ENCODE results near the gene KDF1.

DNA sequence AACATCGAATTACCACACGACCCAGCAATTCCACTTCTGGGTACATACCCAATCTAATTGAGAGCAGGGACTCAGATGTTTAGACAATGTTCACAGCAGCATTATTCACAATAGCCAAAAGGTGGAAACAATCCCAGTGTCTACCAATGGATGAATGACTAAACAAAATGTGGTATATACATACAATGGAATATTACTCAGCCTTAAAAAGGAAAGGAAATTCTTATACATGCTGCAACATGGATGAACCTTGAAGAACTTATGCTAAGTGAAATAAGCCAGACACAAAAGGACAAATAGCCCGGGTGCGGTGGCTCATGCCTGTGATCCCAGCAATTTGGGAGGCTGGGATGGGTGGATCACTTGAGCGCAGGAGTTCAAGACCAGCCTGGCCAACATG is 6.9 kb downstream of the KDF1 start:
- TF ChIP-seq, protein P1, sequence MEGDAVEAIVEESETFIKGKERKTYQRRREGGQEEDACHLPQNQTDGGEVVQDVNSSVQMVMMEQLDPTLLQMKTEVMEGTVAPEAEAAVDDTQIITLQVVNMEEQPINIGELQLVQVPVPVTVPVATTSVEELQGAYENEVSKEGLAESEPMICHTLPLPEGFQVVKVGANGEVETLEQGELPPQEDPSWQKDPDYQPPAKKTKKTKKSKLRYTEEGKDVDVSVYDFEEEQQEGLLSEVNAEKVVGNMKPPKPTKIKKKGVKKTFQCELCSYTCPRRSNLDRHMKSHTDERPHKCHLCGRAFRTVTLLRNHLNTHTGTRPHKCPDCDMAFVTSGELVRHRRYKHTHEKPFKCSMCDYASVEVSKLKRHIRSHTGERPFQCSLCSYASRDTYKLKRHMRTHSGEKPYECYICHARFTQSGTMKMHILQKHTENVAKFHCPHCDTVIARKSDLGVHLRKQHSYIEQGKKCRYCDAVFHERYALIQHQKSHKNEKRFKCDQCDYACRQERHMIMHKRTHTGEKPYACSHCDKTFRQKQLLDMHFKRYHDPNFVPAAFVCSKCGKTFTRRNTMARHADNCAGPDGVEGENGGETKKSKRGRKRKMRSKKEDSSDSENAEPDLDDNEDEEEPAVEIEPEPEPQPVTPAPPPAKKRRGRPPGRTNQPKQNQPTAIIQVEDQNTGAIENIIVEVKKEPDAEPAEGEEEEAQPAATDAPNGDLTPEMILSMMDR (IDR thresholded peaks at IDR 0.05; ENCODE audit: low read length), result no peak
- no peak for TF ChIP-seq EZH2 (IDR thresholded peaks at IDR 0.05; ENCODE audit: borderline replicate concordance, low read length)
